IPS-NIHi7 (cell line): ENCODE results near the gene INTS1.

Experiments used
- DNase-seq: peaks from one replicate; pipeline ENCODE4 v3.0.0; 2012; ENCODE audit warnings: mixed read lengths; ENCODE audit errors: extremely low spot score

INTS1 gene

DNA sequence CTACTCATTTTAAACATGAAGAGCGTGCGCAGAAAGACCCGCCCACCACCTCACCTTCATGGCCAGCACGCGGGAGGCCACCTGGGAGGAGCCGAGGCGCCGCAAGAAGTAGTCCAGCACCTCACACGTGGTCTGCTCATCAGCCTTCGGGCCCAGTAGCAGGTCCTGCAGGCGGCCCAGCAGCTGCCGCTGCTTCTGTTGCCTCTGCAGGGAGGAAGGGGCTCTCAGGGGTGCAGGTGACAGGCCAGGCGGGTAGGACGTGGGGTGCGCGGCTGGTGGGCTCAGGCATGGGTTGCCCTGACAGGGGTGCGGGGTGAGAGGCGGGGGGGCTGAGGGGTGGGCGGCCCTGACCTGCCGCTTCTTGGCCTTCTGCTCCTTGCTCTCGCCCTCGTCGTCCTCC, 17.6 kb downstream of the INTS1 start:
- no peak for DNase-seq

DNA sequence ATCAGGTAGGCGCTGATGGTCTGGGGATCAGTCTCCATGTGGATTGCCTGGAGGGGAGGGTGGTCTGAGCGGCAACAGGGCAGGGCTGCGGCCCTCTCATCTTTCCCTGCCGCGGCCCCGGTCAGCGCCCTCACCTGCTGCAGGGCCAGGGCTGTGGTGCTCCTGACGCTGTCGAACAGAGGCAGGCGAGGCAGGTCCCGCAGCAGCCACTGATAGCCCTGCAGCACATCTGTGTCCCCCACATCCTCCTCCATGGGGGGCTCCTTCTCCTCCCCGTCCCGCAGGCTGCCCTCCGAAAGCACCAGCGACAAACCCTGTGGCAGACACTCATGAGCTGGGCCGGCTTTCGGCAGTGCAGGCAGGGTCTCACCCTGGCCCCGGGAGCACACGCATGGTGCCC, 19.0 kb downstream of the INTS1 start:
- DNase-seq = no peak

DNA sequence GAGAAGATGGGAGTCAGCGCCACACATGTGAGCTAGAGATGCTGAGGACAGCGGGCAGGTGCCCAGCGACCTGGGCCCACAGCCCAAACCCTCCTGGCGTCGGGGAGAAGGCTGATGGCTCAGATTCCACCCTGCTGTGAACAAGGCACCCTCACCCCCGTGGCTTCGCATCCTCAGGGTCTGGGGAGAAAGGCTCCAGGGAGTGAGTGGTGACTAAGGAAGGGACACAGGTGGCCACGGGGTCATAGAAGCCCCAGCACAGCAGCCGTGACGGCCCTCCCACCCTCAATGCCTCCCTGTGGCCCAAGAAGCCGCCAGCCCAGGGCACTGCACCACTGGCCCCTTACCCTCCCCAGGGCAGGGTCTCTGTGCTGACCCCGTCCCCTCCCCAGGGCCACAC, 19.6 kb downstream of the INTS1 start:
- DNase-seq = no peak

DNA sequence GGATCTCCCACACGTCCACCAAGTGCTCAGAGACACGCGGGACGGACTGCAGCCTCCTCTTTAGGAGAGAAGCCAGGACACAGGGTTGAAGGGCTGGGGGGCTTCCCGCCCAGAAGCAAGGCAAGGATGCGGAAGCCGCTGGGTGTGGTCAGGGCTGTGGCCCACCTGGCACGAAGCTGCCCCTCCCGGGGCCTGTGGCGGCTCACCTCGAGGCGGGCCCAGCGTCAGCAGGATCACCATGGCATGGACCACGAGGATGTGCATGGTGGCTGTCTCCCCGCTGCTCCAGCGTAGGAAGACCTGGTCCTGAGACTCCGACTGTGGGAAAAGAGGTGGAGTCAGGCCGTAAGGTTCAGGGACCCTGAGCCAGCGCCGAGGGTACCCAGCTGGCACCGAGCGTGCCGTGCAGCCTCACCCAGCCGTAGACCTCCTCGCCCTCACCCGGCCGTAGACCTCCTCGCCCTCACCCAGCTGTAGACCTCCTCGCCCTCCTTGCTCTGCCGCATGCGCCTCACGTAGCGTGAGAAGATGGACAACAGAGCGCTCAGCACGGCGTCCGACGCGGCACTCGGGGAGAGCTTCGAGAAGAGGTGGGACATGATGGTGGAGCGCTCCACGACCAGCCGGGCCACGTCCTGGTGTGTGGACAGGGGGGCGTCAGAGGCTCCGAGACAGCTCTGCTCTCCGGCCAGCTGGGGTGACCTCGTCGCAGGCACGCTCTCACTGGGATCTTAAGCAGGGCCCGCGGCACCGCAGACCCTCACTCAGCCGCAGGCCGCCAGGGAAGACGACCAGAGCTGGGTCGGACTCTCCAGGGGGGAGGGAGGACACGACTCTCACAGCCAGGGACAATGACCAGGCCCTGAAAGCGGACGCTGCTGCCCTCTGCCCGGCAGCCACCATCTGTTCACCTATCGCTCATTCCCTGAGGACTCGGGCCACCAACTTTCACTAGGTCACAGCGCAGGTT, 20.4 kb downstream of the INTS1 start:
- no peak for DNase-seq

DNA sequence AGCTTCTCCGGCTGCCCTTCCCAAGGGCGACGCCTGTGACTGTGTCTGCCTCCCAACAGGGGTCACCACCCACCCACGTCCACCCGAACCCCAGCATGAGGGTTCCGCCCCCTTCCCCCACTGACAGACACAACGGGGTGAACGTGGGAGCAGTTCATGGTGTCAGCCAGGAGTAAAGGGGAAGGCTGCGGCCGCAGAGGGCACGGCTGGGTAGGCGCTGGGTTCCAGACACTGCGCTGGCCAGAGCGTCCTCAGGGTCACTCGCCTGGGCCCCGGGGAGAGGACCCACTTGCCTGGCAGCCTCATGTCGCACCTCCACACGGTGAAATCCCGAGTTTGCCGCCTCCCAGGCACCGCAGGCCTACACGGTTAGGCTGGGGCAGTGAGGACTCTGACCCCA, 21.1 kb downstream of the INTS1 start:
- DNase-seq = no peak

DNA sequence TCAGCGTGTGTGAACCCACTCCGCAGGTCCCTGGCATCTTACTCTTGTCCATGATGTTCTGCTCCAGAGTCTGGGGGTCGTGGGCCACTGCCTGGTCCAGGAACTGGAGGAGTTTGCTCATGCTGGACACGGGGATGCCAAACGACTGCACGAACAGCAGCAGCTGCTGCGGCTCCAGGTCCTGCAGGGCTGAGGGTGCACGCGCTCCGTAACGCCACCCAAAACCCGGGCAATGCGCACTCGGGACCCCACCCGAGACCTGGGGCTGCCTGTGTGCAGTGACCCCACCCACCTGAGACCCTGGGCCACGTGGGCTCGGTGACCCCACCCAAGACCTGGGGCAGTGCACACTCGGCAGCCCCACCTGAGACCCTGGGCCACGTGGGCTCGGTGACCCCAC, 22.9 kb downstream of the INTS1 start:
- no peak for DNase-seq

DNA sequence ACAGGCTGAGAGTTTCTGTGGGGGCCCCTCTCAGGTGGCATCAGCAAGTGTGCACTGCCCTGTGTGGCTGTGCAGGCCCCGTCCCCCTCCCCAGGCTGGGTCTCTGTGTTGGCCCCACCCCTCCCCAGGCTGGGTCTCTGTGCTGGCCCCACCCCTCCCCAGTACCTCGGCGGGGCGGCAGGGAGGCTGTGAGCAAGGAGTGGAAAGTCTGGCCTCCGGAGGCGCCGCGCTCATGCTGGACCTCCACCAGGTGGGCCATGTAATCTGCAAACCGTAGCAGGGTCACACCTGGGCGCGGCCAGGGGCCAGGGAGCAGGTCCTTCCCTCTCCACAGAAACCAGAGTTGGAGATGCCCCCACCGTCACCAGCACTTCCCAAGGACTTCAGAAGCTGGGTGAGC, 23.5 kb downstream of the INTS1 start:
- DNase-seq = no peak

DNA sequence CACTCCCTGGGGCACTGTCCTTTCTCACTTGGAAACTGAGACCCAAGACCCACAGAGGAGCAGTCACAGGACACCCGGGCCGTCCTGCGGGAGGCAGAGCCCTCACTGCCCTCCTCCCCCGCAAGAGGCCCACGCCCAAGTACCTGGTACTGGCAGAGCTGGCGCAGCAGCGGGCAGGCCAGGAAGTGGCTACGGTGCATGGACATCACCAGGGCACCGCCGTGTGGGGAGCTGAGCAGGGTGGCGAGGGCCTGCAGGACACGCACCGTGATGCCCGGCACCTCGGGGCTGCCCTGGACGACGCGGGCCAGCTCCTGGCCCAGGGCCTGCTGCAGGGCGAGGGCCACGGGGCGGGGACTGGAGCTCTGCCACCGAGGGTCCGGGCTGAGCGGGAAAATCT, 24.9 kb downstream of the INTS1 start:
- DNase-seq = no peak

DNA sequence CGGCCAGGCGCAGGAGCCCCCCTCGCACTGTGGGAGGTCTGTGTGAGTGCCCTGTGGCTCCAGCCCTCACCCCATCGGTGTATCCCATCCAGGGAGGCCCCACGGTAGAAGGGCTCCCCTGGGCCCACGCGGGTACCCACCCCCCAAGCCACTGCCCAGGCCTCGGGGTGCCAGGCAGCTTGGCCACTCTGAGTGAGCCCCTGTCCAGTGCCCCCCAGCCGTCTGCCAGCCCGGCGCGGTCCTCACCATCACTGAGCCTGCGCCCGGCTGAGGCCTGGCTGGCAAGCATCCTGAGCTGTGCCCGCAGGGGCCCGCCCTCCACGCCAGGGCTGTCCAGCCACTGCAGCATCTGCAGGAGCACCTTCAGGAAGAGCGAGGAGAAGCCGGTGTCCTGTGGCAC, 25.7 kb downstream of the INTS1 start:
- DNase-seq = no peak

DNA sequence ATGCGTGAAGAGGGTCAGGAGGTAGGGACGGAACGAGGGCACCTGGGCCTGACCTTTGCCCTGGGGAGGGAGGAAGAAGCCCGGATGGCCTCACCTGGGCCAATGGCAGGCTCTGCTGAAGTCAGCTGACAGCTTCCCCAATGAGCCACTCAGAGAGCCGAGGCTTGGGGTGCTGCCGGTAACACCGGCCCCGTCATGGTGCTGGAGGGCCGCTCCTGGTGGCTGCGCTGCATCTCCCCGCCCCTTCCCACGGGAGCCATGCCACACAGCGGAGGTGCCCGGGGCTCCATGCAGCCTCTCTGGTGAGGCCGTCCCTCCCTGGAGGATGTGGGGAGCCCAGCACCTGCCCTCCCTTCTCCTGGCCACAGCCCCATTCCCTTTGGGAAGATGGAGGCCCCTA, 27.3 kb downstream of the INTS1 start:
- DNase-seq = no peak

DNA sequence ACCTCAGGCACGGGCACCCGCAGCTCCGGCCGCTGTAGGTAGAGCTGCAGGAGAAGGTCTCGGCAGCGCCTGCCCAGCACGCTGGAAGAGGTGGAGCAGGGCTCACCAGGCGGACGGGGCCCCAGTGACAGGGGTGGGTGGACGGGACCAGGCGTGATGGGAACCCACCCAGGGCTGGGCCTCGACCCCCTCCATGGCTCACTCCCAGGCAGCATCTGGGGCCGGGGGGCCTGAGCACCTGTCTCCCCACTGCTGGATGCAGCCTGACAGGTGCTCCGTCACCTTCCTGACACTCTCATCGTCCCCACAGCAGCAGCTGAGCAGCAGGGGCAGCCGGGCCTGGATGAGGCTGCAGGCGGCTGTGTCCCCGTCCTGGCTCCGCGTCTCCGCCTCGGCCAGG, 28.2 kb downstream of the INTS1 start:
- no peak for DNase-seq

DNA sequence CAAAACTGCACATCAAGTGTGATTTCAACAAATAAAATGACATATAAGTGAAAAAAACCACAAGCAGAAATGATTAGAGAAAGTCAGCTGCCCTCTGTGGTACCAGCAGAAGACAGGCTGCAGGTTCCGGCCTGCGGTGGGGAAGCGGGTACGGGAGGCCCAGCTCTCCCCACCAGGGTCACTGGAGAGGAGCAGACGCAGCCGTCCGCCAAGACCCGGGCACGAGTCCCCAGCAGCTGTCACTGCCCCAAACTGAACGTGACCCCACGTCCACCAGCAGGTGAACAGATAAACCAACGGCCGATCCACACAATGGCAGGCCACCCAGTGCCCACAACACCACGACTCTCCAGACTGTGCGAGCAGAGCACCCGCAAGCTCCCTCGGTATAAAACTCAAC, 28.8 kb downstream of the INTS1 start:
- no peak for DNase-seq

DNA sequence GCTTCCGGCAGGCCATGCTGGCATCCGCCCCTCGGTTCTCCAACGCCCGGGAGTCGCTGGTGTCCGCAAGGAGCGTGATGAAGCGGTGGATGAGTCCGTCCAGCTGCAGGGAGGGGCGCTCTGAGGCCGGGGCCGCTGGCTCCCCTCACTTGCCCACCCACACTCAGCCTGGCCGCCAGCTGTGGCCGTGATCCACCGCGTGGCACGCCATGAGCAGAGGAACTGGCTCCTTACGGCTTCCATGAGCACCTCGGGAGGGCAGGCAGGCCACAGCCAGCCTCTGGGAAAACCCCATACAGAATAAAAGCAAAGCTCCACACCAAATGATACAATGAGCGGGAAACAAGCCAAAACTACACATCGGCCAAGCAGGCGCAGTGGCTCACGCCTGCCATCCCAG, 29.5 kb downstream of the INTS1 start:
- no peak for DNase-seq

DNA sequence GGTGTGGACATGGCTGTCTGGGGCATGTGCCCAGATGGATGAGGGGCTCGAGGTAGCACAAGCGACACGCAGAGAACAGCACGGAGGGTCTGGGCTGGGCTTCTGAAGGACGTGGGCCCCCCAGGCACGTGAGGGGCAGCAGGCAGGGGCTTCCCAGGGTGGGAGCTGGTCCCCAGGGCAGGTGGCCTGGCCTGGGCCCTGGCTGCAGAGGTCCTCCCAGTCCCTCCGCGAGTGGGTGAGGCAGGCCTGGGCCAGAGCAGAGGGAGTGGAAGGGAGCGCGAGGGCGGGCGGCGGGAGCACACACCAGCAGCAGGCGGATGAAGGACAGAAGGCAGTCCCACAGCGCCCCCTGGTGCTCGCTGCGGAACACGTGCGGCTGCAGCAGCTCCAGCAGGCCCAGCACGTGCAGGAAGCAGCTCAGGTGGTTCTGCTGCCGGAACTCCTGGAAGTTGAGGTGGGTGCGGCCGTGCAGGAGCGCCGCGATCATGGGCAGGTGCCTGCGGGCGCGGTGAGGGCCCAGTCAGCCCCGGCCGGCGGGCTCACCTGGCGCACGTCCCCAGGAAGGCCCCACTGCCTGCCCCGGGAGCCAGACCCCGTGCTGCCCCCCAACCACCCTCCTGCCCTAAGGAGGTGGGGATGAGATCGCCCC, 30.2 kb downstream of the INTS1 start:
- DNase-seq = peak; percentile 97

DNA sequence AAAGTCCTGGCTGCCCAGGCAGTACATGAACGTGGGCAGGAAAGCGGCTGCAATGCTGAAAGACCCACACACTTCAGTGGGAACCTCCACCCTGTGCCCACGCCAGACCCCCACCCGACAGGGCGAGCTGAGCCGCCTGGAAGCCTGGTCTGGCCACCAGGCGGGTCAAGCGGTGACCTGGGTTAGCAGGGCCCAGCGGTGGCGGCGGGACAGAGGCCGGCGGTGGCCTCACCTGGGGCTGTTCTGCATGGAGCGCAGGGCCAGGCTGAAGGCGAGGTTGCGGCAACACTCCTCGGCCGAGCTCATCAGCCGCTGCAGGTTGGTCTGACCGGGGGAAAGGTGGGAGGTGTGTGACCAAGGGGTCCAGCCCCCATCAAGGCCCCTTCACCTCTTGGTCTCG, 33.3 kb downstream of the INTS1 start:
- no peak for DNase-seq

DNA sequence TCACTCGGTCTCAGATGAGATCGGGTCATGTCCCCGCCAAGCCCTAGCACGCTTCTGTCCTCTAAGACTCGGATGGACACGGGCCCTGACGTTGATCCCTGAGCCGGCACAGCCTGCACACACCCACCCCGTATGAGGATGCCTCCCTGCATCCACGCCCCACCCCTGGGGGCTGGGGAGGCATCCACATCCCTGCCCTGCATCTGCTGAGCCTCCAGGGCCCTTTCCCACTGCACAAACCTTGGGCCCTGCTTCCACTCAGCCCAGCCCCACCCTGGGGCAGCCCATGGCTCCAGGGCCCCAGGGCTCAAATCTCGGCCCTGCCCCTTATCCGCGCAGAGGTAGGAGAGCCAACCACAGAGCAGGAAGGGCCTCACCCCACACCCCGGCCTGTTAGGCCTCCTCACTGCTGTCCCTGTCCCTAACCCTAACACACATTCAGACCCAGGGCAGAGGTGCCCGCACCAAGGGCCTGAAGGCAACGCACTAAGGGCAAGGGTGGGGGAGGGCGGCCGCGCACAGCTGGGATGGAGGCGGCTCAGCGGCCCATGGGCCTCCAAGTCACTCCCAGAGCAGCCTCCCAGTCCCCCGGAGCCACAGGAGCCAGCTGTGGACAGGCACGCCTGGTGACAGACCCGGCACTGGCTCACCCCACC, 35.4 kb downstream of the INTS1 start:
- no peak for DNase-seq

DNA sequence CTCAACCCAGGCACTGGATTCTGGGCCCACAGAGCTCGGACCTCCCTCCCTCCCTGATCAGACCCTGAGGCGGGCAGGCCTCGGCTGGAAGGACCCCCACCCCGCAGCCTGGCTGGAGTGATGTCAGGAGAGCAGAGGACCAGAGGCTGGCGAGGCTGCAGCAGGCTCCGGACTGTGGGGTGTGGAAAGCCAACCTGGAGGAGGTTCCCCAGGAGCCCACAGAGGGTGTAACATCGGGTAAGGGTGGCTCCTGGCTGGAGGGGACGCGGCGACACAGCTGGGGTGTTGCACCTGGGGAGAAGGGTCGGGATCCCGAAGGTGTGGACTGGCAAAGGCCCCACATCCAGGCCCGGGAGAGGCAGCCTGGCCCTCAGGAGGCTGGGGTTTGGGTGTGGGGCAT, 36.0 kb downstream of the INTS1 start:
- DNase-seq = no peak

DNA sequence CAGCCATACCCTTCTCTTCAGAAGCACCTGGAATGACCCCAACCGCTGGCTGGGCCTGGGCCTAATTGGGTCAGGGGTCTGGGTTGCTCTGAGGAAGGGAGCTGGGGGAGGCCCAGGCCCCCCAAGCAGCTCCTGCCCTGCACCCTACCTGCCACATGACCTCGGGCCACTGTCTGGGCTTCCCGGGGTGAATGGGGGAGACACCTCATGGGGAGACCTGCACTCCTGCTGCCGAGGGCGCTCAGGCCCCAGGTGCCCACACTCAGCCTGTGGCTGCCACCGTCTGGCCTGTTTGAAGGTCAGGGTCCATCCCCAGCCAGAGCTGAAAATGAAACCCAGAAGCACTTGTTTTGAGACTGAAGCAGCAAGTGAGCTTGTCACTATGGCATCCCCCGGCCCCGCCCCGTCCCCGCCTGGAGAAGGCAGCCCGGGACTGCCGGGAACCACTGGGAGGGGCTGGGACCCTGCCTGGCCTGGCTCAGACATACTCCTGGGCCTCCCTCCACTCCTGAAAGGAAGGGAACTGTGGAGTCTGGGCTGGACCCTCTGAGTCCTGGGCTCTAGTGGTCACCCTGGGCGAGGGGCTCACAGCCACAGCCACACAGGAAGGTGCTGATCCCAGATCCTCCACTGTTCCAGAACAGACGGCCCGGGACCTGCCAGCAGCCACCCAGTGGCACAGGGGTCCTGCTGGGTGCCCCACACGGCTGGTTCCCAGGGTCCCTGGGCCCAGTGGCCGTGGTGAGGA, 37.5 kb downstream of the INTS1 start:
- peak; percentile 86 for DNase-seq

DNA sequence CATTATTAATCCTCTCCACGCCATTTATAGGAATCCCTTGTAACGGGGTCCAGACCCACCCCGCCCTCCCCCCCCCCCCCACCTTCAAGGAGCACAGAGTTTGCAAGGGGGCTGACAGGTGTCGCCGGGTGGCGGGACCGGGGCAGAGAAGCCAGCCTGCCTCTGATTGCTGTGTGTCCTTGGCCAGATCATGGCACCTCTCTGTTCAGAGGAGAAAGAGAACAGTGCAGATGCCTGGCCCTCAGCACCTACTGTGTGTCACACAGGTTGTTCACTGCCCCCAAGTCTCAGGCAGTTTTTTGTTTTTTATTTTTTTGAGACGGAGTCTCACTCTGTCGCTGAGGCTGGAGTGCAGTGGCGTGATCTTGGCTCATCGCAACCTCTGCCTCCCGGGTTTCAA, 39.5 kb downstream of the INTS1 start:
- no peak for DNase-seq

DNA sequence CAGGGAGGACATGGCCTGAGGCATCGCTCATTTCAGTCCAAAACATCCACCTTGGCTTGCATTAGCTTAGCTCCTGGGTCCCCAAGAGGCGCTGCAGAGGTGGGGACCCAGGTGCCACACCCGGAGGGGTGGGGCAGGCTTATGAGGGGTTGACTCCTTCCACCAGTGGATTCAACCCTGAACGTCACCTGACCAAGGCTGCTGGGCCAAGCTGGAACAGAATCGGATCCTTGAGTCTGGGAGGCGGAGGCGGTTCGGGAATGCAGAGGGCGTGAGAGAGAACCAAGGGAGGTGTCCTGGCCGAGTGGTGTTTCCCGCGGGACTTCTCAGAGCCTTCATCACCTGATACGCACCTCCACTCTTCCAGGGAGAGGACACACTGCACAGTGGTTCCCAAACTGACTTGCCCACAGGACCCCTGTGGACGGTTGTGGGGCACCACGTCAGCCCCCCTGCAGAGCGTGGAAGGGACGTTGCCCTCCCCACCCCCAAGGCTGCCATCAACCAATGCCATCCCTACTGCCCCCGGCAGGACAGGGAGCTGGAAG, 40.4 kb downstream of the INTS1 start:
- DNase-seq = no peak

DNA sequence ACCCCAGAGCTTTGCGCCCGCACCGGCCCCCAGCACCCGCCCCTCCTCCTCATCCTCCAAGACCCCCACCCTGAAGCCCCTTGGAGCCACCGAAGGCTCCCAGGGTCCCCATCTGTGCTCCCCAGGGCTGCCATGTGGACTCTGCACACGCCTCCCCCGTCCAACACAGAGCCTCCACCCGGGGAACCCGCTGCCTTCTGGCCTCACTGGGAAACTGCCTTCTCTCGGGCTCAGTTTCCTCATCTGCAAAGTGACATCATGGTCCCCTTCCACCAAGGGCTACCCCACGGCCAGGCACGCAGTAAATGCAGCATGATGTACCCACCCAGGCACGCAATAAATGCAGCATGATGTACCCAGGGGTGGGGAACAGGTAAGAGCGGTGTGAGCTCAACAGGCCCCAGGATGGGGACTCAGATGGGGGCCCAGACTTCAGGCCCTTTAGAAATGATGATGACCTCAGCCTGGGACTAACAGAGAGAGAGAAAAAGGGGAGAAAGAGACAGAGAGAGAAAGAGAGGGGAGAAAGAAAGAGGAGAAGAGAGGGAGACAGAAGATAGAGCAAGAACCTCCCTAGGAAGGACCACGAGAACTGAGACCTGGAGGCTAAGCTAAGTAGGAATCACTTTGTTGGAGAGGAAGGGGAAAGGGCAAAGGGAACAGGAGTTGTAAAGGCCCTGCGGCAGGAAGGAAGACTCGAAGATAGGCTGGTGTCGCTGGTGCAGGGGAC, 42.4 kb downstream of the INTS1 start:
- DNase-seq = no peak
